Medulla oblongata (tissue), 1 donor: ENCODE measurements around the gene ARFRP1.
"Not testable (repeated sequence)": the region's sequence is repeated elsewhere in the genome, so short reads cannot be mapped to it uniquely, and the experiment has no call there.

ENCODE experiments used
- DNase-seq: peaks from one replicate; pipeline ENCODE4 v3.0.0-alpha.2; 2015; ENCODE audit errors: extremely low spot score

The ARFRP1 gene

GRCh38 chr20:63678071-63678470 is 29.7 kb downstream of the ARFRP1 start:
- no peak for DNase-seq

DNA sequence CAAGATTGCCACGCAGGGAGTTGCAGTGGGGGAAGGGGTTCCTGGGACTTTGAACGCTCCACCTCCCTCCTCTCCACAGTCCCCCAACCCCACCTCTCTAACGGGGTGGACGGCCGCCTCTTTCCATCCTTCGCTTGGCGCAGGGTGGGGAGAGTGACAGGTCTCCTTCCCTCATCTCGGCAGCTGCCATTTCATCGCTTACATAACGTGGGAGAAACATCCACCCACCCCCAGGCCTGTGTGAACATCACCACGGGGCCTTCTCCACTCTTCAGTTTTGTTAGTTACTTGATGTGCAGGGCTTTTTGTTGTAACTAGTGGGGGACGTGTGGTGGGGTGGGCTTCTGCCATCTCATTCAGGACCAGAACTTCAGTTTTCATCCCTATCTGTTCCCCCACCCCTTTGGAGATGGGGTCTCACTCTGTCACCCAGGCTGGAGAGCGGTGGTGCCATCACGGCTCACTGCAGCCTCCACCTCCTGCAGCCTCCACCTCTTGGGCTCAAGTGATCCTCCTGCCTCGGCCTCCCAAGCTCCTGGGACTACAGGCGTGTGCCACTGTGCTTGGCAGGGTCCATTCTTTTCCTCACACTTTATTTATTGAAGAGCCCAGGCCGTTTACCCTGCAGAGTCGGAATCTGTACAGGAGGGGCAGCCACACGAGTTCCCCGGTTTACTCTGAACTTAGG is 32.0 kb downstream of the ARFRP1 start:
- DNase-seq, result no peak

DNA sequence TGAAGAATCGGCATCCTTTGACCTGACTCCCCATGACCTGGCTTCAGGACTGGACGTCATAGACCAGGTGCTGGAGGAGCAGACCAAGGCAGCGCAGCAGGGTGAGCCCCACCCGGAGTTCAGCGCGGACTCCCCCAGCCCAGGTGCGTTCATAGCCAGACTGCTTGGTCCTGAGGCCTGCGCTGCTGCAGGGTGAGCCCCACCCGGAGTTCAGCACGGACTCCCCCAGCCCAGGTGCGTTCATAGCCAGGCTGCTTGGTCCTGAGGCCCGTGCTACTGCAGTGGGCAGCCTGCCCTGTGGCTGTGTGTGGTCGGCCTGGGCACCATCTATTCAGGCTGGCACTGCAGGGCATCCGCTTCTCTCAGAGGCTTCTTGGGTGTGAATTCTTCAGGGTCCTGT is 33.8 kb downstream of the ARFRP1 start:
- no peak for DNase-seq

- no peak for DNase-seq
These were observed 35.1 kb downstream of the ARFRP1 start for GRCh38 chr20:63672666-63673065.

DNA sequence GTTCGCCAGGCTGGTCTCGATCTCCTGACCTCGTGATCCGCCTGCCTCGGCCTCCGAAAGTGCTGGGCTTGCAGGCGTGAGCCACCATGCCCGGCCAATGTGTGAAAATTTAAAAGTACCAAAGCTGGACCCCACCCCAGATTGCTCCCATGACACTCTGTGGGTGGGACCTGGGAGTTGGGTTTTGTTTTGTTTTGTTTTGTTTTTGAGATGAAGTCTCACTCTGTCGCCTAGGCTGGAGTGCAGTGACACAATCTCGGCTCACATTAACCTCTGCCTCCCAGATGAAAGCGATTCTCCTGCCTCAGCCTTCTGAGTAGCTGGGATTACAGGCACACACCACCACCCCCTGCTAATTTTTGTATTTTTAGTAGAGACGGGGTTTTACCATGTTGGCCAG is 36.1 kb downstream of the ARFRP1 start:
- not testable (repeated sequence) for DNase-seq

DNA sequence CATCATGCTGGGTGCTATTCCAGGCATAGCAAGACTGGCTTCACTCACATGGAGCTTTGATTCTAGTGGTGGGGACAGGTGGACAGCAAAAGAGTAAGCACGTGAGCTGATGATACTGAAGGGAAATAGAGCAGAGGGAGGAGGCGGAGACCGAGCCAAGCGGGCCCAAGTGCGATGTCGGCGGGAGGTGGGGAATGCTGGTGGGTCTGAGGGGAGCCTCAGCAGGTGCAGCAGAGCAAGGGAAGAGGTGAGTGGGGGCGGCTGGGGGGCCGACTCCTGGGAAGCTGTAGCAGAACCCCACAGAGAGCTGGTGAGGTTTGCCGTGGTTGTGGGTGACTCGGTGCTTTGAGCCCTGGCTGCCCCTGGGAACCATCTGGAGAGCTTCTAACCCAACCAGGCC is 39.4 kb downstream of the ARFRP1 start:
- DNase-seq, result no peak

GRCh38 chr20:63667858-63668257 is 39.9 kb downstream of the ARFRP1 start:
- no peak for DNase-seq

- DNase-seq, result no peak
These were observed 42.1 kb downstream of the ARFRP1 start for GRCh38 chr20:63665708-63666107.

- DNase-seq, result no peak
These were observed 42.7 kb downstream of the ARFRP1 start for GRCh38 chr20:63664861-63665594.

- no peak for DNase-seq
These were observed 43.5 kb downstream of the ARFRP1 start for GRCh38 chr20:63664143-63664851.

DNA sequence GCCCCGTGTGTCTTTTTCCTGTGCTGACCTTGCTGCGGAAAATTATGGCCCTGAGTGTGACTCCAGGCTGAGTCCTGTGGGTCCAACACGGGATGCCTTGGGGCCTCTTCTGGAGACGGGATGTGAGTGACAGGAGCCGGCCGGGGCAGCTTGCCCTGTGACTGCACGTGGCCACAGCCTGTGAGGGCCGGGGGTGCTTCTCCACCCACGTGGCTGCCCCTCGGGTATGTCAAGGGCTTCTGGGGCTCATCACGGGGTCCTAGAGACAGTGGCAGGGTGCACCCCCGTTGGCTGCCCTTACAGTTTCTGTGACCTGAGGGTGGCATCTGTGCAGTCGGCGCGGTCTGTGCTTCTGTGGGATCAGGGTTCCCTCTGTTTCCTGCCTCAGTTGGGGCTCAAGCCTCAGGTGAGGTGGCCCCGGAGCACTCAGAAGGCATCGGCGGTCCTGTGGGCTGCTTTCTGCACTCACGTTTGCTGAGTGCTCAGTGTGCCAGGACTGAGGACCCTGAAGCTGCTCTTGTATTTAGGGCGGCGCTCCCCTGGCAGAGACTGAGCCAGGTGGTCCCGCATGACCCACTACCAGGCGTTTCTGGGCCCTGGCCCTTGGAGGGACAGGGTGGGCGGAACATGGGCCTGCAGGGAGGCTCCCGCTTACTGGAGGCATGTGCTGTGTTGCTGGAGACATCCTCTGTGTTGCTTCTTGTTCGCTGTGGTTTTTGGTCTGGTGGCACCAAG is 44.3 kb downstream of the ARFRP1 start:
- DNase-seq, result no peak

- DNase-seq, result no peak
These were observed 45.0 kb downstream of the ARFRP1 start for GRCh38 chr20:63662813-63663189.

GRCh38 chr20:63661959-63662812 is 45.6 kb downstream of the ARFRP1 start:
- DNase-seq, result no peak

- DNase-seq, result no peak
These were observed 46.7 kb downstream of the ARFRP1 start for GRCh38 chr20:63661108-63661507.

DNA sequence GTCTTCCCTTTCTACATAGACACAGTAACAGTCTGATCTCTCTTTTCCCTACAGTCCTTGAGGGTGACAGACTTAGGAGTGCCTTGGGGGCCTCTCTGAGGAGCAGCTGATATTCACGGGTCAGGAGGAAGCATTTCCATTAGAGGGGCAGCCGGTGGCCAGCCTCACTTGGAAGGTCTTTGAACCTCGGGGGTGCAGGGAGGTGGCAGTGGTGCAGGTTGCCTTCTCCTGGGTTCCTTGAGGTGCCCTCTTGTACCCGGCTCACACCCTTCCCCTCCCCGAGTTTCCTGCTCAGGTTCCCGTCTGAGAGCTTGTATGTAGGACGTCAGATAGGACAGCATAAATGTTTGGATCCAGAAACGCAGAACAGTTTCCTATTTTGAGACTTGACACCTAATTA is 47.2 kb downstream of the ARFRP1 start:
- no peak for DNase-seq

DNA sequence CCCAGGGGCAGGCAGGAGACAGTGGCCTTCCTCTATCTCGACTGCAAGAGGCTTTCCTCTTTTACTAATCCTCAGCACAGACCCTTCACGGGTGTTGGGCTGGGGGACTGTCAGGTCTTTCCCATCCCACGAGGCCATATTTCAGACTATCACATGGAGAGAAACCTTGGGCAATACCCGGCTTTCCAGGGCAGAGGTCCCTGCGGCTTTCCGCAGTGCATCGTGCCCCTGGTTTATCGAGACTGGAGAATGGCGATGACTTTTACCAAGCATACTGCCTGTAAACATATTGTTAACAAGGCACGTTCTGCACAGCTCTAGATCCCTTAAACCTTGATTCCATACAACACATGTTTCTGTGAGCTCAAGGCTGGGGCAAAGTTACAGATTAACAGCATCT is 47.6 kb downstream of the ARFRP1 start:
- DNase-seq, result not testable (repeated sequence)

DNA sequence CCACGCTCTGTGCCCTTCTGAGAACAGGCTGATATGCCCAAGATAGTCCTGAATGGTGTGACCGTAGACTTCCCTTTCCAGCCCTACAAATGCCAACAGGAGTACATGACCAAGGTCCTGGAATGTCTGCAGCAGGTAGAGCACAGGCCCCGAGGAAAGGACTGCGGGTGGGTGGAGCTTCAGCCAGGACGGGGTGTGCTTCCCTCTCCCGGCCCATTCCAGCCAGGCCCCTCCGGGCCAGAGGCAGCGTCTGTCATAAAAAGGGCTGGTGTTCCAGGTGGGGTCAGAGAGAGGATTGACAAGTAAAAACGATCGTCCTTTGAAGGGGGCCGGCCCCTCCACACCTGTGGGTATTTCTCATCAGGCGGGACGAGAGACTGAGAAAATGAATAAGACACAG is 48.4 kb downstream of the ARFRP1 start:
- DNase-seq, result no peak

DNA sequence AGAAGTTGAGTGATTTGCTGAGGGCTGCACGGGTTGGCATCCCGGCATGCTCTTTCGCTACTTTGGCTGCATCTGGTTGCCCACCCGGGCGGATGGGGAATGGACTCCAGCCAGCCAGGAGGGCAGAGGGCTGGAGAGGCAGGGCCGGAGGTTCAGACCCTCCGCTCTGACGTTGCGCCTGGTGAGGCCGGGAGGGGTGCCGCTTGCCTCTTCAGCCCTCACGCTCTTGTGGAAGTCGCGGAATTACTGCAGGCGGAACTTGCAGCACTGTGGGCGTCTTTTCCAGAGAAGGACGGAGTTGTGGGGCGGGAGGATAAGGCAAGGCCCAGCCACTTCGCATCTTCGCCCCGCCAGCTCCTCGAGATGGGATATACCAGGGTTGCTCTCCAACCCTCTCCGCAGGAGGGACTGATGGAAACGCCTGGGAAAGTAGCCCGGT is 49.0 kb downstream of the ARFRP1 start:
- DNase-seq, result no peak

- peak; percentile 95 for DNase-seq
These were observed 49.6 kb downstream of the ARFRP1 start, which contains the start of gene RTEL1 for GRCh38 chr20:63657937-63658748. Gene RTEL1 (plus strand): TSS chr20:63658312. CDS start chr20:63659403, 1,091 bp downstream.

DNA sequence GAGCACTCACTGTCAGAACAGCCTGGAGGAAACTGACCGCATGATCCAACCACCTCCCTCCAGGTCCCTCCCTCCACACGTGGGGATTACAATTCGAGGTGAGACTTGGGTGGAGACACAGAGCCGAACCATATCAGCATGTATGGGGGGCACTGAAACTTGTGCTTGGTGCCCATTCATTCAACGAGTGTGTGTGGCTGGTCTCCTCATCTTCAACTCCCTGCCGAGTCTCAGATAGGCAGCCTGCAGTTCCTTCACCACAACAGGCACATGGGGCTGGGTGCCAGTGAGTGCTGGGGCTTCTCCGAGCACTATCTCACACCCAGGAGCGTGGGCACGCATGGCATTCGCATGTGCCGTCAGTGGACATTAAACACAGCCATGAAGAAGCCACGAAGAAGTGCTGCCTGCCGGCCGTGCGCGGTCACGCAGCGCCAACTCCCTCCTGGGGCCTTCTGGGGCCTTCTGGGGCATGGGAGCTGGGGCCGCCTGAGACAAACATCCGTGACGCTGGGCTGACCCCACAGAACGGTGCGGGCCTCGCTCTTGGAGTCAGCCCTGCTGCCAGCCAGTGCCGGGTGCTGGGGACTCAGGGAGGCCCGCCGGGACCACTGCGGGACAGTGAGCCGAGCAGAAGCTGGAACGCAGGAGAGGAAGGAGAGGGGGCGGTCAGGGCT is 50.4 kb downstream of the ARFRP1 start:
- DNase-seq, result no peak
